IMR-90 (cell line): ENCODE data around the gene PTRH2. TPM values are rescaled to one million over a fixed set of nuclear protein-coding genes. Genes with fewer than 3 reads are reported as not detected.

Experiments
- ATAC-seq: fragments of 200-7000 bp; cut with Tn5 transposase; 2 replicates; pipeline ENCODE4 v1.9.1; 2020; ENCODE audit warnings: low read depth, mild to moderate bottlenecking, moderate library complexity
- BruUV-seq: library from RNA; stranded (reverse); fragments of 400-500 nt; replicated peaks from 2 replicates; lab custom pipeline; 2021; lab: Mats Ljungman, UMichigan
- CTCF ChIA-PET: fragments of 300-600 bp; formaldehyde crosslinking; extraction: SDS; loops from one replicate; lab custom pipeline; 2021; ENCODE audit warnings: antibody characterized with exemption; lab: Yijun Ruan, JAX
- POLR2A ChIA-PET: fragments of 300-600 bp; sonication (Branson Sonifier 250); formaldehyde crosslinking; loops from one replicate; lab custom pipeline; 2022; ENCODE audit warnings: antibody characterized with exemption; ENCODE audit not compliant: unreplicated experiment; lab: Charles Lee
- DNase-seq: peaks from one replicate; pipeline ENCODE4 v3.0.0; 2013
- H2AFZ ChIP-seq: replicated peaks from 2 replicates; pipeline ENCODE3; 2013; ENCODE audit warnings: low read length, mild to moderate bottlenecking; ENCODE audit not compliant: poor library complexity
- H2AK5ac ChIP-seq: 2 replicates; pipeline ENCODE4 v1.6.1; 2013; ENCODE audit warnings: low read depth, low read length, inconsistent platforms
- H2AK9ac ChIP-seq: replicated peaks from 2 replicates; pipeline ENCODE3; 2013; ENCODE audit warnings: mild to moderate bottlenecking, low read depth, low read length, moderate library complexity; ENCODE audit not compliant: poor library complexity
- H2BK120ac ChIP-seq: 2 replicates; pipeline ENCODE4 v1.6.1; 2013; ENCODE audit warnings: low read depth, low read length, inconsistent platforms
- H2BK15ac ChIP-seq: 3 replicates; pipeline ENCODE4 v1.6.1; 2013; ENCODE audit warnings: low read depth, low read length, inconsistent platforms
- H2BK20ac ChIP-seq: 2 replicates; pipeline ENCODE4 v1.6.1; 2013; ENCODE audit warnings: low read depth, mild to moderate bottlenecking, inconsistent platforms, low read length, moderate library complexity
- H2BK5ac ChIP-seq: 2 replicates; pipeline ENCODE4 v1.6.1; 2013; ENCODE audit warnings: mild to moderate bottlenecking, low read depth, low read length, inconsistent platforms; ENCODE audit not compliant: poor library complexity, severe bottlenecking
- H3K14ac ChIP-seq: replicated peaks from 2 replicates; pipeline ENCODE4 v1.6.1; 2013; ENCODE audit warnings: low read depth, low read length, inconsistent platforms
- H3K18ac ChIP-seq: 2 replicates; pipeline ENCODE4 v1.6.1; 2013; ENCODE audit warnings: low read depth, low read length, control low read depth
- H3K23ac ChIP-seq: 2 replicates; pipeline ENCODE4 v1.6.1; 2013; ENCODE audit warnings: low read depth, low read length, inconsistent platforms
- H3K27ac ChIP-seq: 2 replicates; pipeline ENCODE4 v1.5.1; 2013; ENCODE audit warnings: mild to moderate bottlenecking, control low read depth, low read length; ENCODE audit not compliant: insufficient read depth
- H3K27me3 ChIP-seq: 2 replicates; pipeline ENCODE4 v1.6.1; 2013; ENCODE audit warnings: low read length; ENCODE audit not compliant: control insufficient read depth, insufficient read depth
- H3K36me3 ChIP-seq: 2 replicates; pipeline ENCODE4 v1.6.1; 2013; ENCODE audit warnings: low read length, mixed read lengths; ENCODE audit not compliant: control insufficient read depth, insufficient read depth
- H3K4ac ChIP-seq: 2 replicates; pipeline ENCODE4 v1.6.1; 2013; ENCODE audit warnings: low read depth, low read length, inconsistent platforms
- H3K4me1 ChIP-seq: 2 replicates; pipeline ENCODE4 v1.6.1; 2013; ENCODE audit warnings: low read length, mixed read lengths; ENCODE audit not compliant: control insufficient read depth, insufficient read depth
- H3K4me2 ChIP-seq: 2 replicates; pipeline ENCODE4 v1.6.1; 2013; ENCODE audit warnings: low read depth, mild to moderate bottlenecking, control low read depth, low read length, moderate library complexity
- H3K4me3 ChIP-seq: 2 replicates; pipeline ENCODE4 v1.5.1; 2013; ENCODE audit warnings: low read depth, mild to moderate bottlenecking, control low read depth, low read length, moderate library complexity; ENCODE audit not compliant: insufficient read depth
- H3K56ac ChIP-seq: 2 replicates; pipeline ENCODE4 v1.6.1; 2013; ENCODE audit warnings: low read length, inconsistent platforms; ENCODE audit not compliant: insufficient read depth; ENCODE audit errors: extremely low read depth
- H3K79me1 ChIP-seq, 2 experiments: 2 replicates each; pipeline ENCODE4 v1.6.1; 2013; ENCODE audit warnings: low read length in 2 of 2, inconsistent platforms in 1 of 2, low read depth in 1 of 2
- H3K9ac ChIP-seq: 2 replicates; pipeline ENCODE4 v1.6.1; 2013; ENCODE audit warnings: low read depth, low read length, control low read depth
- H3K9me1 ChIP-seq: 2 replicates; pipeline ENCODE4 v1.6.1; 2013; ENCODE audit warnings: low read length, inconsistent platforms; ENCODE audit not compliant: insufficient read depth
- H3K9me3 ChIP-seq: 2 replicates; pipeline ENCODE4 v1.6.1; 2013; ENCODE audit warnings: low read length; ENCODE audit not compliant: control insufficient read depth, insufficient read depth
- H4K20me1 ChIP-seq: 2 replicates; pipeline ENCODE4 v1.6.1; 2013; ENCODE audit warnings: low read length, inconsistent platforms; ENCODE audit not compliant: insufficient read depth
- H4K5ac ChIP-seq: 2 replicates; pipeline ENCODE4 v1.6.1; 2013; ENCODE audit warnings: mild to moderate bottlenecking, low read depth, low read length, control low read depth
- H4K8ac ChIP-seq, 2 experiments: 2 replicates each; pipeline ENCODE4 v1.6.1; 2013; ENCODE audit warnings: low read depth in 2 of 2, low read length in 2 of 2, control low read depth in 1 of 2, inconsistent platforms in 1 of 2
- H4K91ac ChIP-seq: 2 replicates; pipeline ENCODE4 v1.6.1; 2013; ENCODE audit warnings: low read depth, low read length, inconsistent platforms; ENCODE audit not compliant: insufficient read depth
- BHLHE40 ChIP-seq: fragments of 150-350 bp; IDR thresholded peaks from 2 replicates; pipeline ENCODE4 v1.6.1; 2016; ENCODE audit warnings: mild to moderate bottlenecking, low read depth, low read length
- CEBPB ChIP-seq: IDR thresholded peaks from 2 replicates; pipeline ENCODE4 v1.6.1; 2012; ENCODE audit warnings: low read depth, low read length, improper control_type of control experiment
- CHD1 ChIP-seq: IDR thresholded peaks from 2 replicates; pipeline ENCODE4 v1.6.1; 2012; ENCODE audit warnings: low read depth, low read length, improper control_type of control experiment
- CTCF ChIP-seq: conservative IDR thresholded peaks from 2 replicates; pipeline ENCODE4 v1.5.1; 2012; ENCODE audit warnings: mild to moderate bottlenecking, low read depth, low read length, improper control_type of control experiment
- ELK1 ChIP-seq: fragments of 150-350 bp; IDR thresholded peaks from 2 replicates; pipeline ENCODE4 v1.6.1; 2016; ENCODE audit warnings: low read depth, mild to moderate bottlenecking, low read length, moderate library complexity, borderline replicate concordance
- FOS ChIP-seq: fragments of 150-350 bp; IDR thresholded peaks from 2 replicates; pipeline ENCODE4 v1.6.1; 2016; ENCODE audit warnings: low read depth, low read length
- MAFK ChIP-seq: IDR thresholded peaks from 2 replicates; pipeline ENCODE4 v1.6.1; 2012; ENCODE audit warnings: low read depth, low read length, improper control_type of control experiment
- MAZ ChIP-seq: IDR thresholded peaks from 2 replicates; pipeline ENCODE4 v1.6.1; 2012; ENCODE audit warnings: low read depth, mild to moderate bottlenecking, low read length, improper control_type of control experiment, moderate library complexity, borderline replicate concordance
- MXI1 ChIP-seq: IDR thresholded peaks from 2 replicates; pipeline ENCODE4 v1.6.1; 2012; ENCODE audit warnings: low read depth, mild to moderate bottlenecking, low read length, moderate library complexity, borderline replicate concordance
- NFE2L2 ChIP-seq: fragments of 150-350 bp; IDR thresholded peaks from 2 replicates; pipeline ENCODE4 v1.6.1; 2016; ENCODE audit warnings: low read depth, mild to moderate bottlenecking, low read length
- POLR2A ChIP-seq: IDR thresholded peaks from 2 replicates; pipeline ENCODE4 v1.6.1; 2012; ENCODE audit warnings: mild to moderate bottlenecking, low read depth, low read length
- RAD21 ChIP-seq: IDR thresholded peaks from 2 replicates; pipeline ENCODE4 v1.6.1; 2012; ENCODE audit warnings: low read length, improper control_type of control experiment
- RCOR1 ChIP-seq: IDR thresholded peaks from 2 replicates; pipeline ENCODE4 v1.6.1; 2012; ENCODE audit warnings: mild to moderate bottlenecking, low read length, improper control_type of control experiment; ENCODE audit not compliant: insufficient replicate concordance
- RFX5 ChIP-seq: IDR thresholded peaks from 2 replicates; pipeline ENCODE4 v1.8.0; 2012; ENCODE audit warnings: low read depth, mild to moderate bottlenecking, low read length, moderate library complexity
- SMC3 ChIP-seq: fragments of 150-350 bp; IDR thresholded peaks from 2 replicates; pipeline ENCODE4 v1.6.1; 2016; ENCODE audit warnings: low read depth, mild to moderate bottlenecking, antibody characterized with exemption, low read length, moderate library complexity
- USF2 ChIP-seq: fragments of 150-350 bp; IDR thresholded peaks from 2 replicates; pipeline ENCODE4 v1.6.1; 2017; ENCODE audit warnings: mild to moderate bottlenecking, antibody characterized with exemption, low read length, low read depth
- WGBS, 2 experiments: methylation state at CpG; one replicate each; pipeline versions ENCODE4 v1.1.5 to v1.1.7; 2013; ENCODE audit warnings: missing lambda C conversion rate in 2 of 2; ENCODE audit not compliant: insufficient read length in 1 of 2; ENCODE audit errors: extremely low coverage in 2 of 2; 5-methylcytosine and 5-hydroxymethylcytosine counted together
- dilution Hi-C: fragments of 300-500 bp; cut with HindIII; formaldehyde crosslinking; loops from one replicate; pipeline ENCODE4 v1.14.3; 2018; ENCODE audit warnings: low sequenced_read_pairs; ENCODE audit not compliant: unreplicated experiment
- in situ Hi-C: fragments of 300-500 bp; cut with MboI; formaldehyde crosslinking; loops from 3 replicates; pipeline ENCODE4 v1.14.3; 2019; ENCODE audit warnings: low sequenced_read_pairs, inconsistent platforms, mixed read lengths
- intact Hi-C: fragments of 100-400 bp; cut with micrococcal nuclease; formaldehyde crosslinking; loops from 2 replicates; pipeline ENCODE4 v1.10.0; 2022
- polyA plus RNA-seq, 3 experiments: library from polyadenylated mRNA; depleted of rRNA; stranded (reverse); fragments of >200 nt; gene quantifications; 2 replicates each; pipeline ENCODE4 v1.2.3, GENCODE V29; 2012; ENCODE audit warnings: low replicate concordance in 1 of 3
- total RNA-seq: library from RNA; depleted of rRNA; stranded (reverse); fragments of >200 nt; gene quantifications from 2 replicates; pipeline ENCODE4 v1.2.3, GENCODE V29; 2012

PTRH2 gene
- total and polyA plus RNA-seq, 2 of the 4 experiments (the other 2 are of a cell fraction): 24.9 to 49.7 TPM

GRCh38 chr17:59696682-59697277, 10.4 kb downstream of the PTRH2 start:
- H3K4ac ChIP-seq: no peak overlapping the region
- H2BK120ac ChIP-seq: no peak overlapping the region
- WGBS, 2 experiments: no CpG with 5 or more reads among the region's 2 CpGs
- no peak overlapping the region for H3K18ac ChIP-seq
- no peak for DNase-seq
- H3K23ac ChIP-seq: no peak overlapping the region
- H4K5ac ChIP-seq: no peak overlapping the region
- dilution Hi-C loops: no loop called here
- H2BK5ac ChIP-seq: no peak overlapping the region
- no peak overlapping the region for H2AK5ac ChIP-seq
- no peaks in the 10 kb centered on the region for H3K9me3 ChIP-seq
- H4K91ac ChIP-seq: no peak overlapping the region
- ChIA-PET CTCF (no interaction called here), POLR2A (no interaction called here)
- H4K8ac ChIP-seq: no peak overlapping the region
- peaks cover 42 to 68% of the 10 kb centered on the region in 2 experiments for H3K79me1 ChIP-seq
- no peaks in the 10 kb centered on the region for H3K4me1 ChIP-seq
- BruUV-seq: no TSS peak
- H2BK20ac ChIP-seq: no peak overlapping the region
- no peak overlapping the region for H3K9ac ChIP-seq
- H4K20me1 ChIP-seq: peaks cover 61% of the 10 kb centered on the region
- H3K9me1 ChIP-seq: peaks cover 13% of the 10 kb centered on the region; the same call in 1 of the 2 replicates
- H2AK9ac ChIP-seq: no peak overlapping the region
- no peak for TF ChIP-seq CHD1
- no peak for TF ChIP-seq POLR2A
- no peak for TF ChIP-seq RCOR1
- no peak for TF ChIP-seq CTCF
- TF ChIP-seq MAZ: no peak
- no peak for TF ChIP-seq FOS
- TF ChIP-seq MAFK: no peak
- no peak for TF ChIP-seq RAD21
- no peak for TF ChIP-seq BHLHE40
- TF ChIP-seq USF2: no peak
- no peak for TF ChIP-seq RFX5
- TF ChIP-seq NFE2L2: no peak
- TF ChIP-seq ELK1: no peak
- TF ChIP-seq CEBPB: no peak
- TF ChIP-seq MXI1: no peak
- TF ChIP-seq SMC3: no peak
- in situ Hi-C loops: no loop called here
- intact Hi-C loops: no loop called here
- no peak overlapping the region for H3K56ac ChIP-seq
- no peak overlapping the region for H3K4me3 ChIP-seq
- H2AFZ ChIP-seq: no peak overlapping the region
- no peak overlapping the region for H3K4me2 ChIP-seq
- no peak overlapping the region for H3K27ac ChIP-seq
- no peak for ATAC-seq
- H3K36me3 ChIP-seq: peaks cover 49% of the 10 kb centered on the region
- H3K27me3 ChIP-seq: no peaks in the 10 kb centered on the region
- no peak overlapping the region for H2BK15ac ChIP-seq
- no peak overlapping the region for H3K14ac ChIP-seq
